OCI-LY1 (cell line): ENCODE results near the gene ADPGK.
"Not testable (repeated sequence)": the region's sequence is repeated elsewhere in the genome, so short reads cannot be mapped to it uniquely, and the experiment has no call there.

Source experiments
- H2AFZ ChIP-seq: fragments of 200-600 bp; sonication (generic), shearing (Covaris generic); 2 replicates; pipeline ENCODE4 v1.6.0; 2014; ENCODE audit warnings: antibody characterized with exemption, mild to moderate bottlenecking, low read length
- H3F3A ChIP-seq: fragments of 200-600 bp; sonication (generic), shearing (Covaris generic); 2 replicates; pipeline ENCODE4 v1.6.0; 2014; ENCODE audit warnings: mild to moderate bottlenecking, antibody characterized with exemption, low read length, moderate library complexity; ENCODE audit not compliant: insufficient read depth
- H3K27ac ChIP-seq: fragments of 200-600 bp; sonication (generic); 2 replicates; pipeline ENCODE4 v1.5.1; 2014; ENCODE audit warnings: low read length, mixed run types, mild to moderate bottlenecking, low read depth; ENCODE audit not compliant: poor library complexity, severe bottlenecking
- H3K27me3 ChIP-seq: fragments of 200-600 bp; sonication (generic); 2 replicates; pipeline ENCODE4 v1.6.0; 2014; ENCODE audit warnings: antibody characterized with exemption, mild to moderate bottlenecking, low read length, moderate library complexity; ENCODE audit not compliant: insufficient read depth
- H3K36me3 ChIP-seq: fragments of 200-600 bp; sonication (generic); 2 replicates; pipeline ENCODE4 v1.6.1; 2014; ENCODE audit warnings: mild to moderate bottlenecking, antibody characterized with exemption, low read length, moderate library complexity, mixed read lengths; ENCODE audit not compliant: insufficient read depth
- H3K4me1 ChIP-seq: fragments of 200-600 bp; sonication (generic); 2 replicates; pipeline ENCODE4 v1.5.1; 2014; ENCODE audit warnings: mild to moderate bottlenecking, low read length, moderate library complexity; ENCODE audit not compliant: insufficient read depth, severe bottlenecking
- H3K4me2 ChIP-seq: fragments of 200-600 bp; sonication (generic), shearing (Covaris generic); 2 replicates; pipeline ENCODE4 v1.6.1; 2014; ENCODE audit warnings: low read length
- H3K4me3 ChIP-seq: fragments of 200-600 bp; sonication (generic); 2 replicates; pipeline ENCODE4 v1.5.1; 2014; ENCODE audit warnings: low read length, low read depth, mild to moderate bottlenecking, mixed read lengths; ENCODE audit not compliant: poor library complexity, severe bottlenecking
- H3K79me2 ChIP-seq: fragments of 200-600 bp; shearing (Covaris generic); 2 replicates; pipeline ENCODE4 v1.6.1; 2016; ENCODE audit warnings: mixed run types, low read length, mixed read lengths; ENCODE audit not compliant: insufficient read depth
- H3K9ac ChIP-seq: fragments of 200-600 bp; sonication (generic), shearing (Covaris generic); 2 replicates; pipeline ENCODE4 v1.6.1; 2014; ENCODE audit warnings: mild to moderate bottlenecking, low read length, mixed read lengths
- H3K9me2 ChIP-seq: fragments of 200-600 bp; sonication (generic), shearing (Covaris generic); 2 replicates; pipeline ENCODE4 v1.6.1; 2014; ENCODE audit warnings: low read depth, mild to moderate bottlenecking, low read length, mixed read lengths
- H3K9me3 ChIP-seq: fragments of 200-600 bp; shearing (Covaris generic); 2 replicates; pipeline ENCODE4 v1.6.1; 2014; ENCODE audit warnings: low read length, mixed read lengths
- H4K20me1 ChIP-seq: fragments of 200-600 bp; sonication (generic), shearing (Covaris generic); 2 replicates; pipeline ENCODE4 v1.6.0; 2016; ENCODE audit warnings: mild to moderate bottlenecking, low read length; ENCODE audit not compliant: insufficient read depth
- EZH2 ChIP-seq: fragments of 200-600 bp; sonication (generic), shearing (Covaris generic); IDR thresholded peaks from 2 replicates; pipeline ENCODE4 v1.8.0; 2017; ENCODE audit warnings: borderline replicate concordance, mixed run types, mild to moderate bottlenecking, antibody characterized with exemption, low read length, moderate library complexity, mixed read lengths
- TF ChIP-seq, protein P1 (sequence below): fragments of 200-600 bp; sonication (generic), shearing (Covaris generic); IDR thresholded peaks from 2 replicates; pipeline ENCODE4 v1.5.1; 2017; ENCODE audit warnings: mild to moderate bottlenecking, antibody characterized with exemption, low read length, moderate library complexity, mixed read lengths

Gene ADPGK

DNA sequence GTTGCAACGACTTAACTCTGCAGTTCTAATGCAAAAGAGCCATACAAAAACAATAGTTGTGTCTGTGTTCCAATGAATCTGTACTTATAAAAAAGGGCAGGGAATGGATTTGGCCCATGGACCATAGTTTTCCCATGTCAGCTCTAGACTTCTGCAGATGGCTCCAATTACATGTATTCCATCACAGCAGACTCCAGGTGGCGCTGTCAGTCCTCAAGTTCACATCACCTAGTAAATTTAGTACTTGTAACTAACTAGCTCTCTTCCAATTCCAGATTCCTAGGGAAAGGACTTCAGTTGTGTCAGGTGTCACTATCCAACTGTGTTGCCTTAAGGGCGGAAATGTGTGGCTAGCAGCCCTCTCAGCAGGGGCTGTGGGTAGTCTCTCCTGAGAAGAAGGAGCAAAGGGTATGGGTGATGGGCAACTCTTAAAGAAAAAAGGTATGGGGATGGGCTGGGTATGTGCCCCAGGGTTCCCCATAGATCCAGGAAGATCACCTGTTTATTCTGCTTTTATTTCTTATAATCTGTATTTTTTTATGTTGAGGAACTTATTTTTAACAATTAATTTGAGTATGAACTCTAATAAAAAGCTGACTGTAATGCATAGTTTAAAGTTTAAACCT is 61.4 kb downstream of the ADPGK start:
- Histone ChIP-seq H3K4me3 (no peak overlapping the region), H3K9ac (no peak overlapping the region)
- TF ChIP-seq EZH2, result no peak
- TF ChIP-seq, protein P1, sequence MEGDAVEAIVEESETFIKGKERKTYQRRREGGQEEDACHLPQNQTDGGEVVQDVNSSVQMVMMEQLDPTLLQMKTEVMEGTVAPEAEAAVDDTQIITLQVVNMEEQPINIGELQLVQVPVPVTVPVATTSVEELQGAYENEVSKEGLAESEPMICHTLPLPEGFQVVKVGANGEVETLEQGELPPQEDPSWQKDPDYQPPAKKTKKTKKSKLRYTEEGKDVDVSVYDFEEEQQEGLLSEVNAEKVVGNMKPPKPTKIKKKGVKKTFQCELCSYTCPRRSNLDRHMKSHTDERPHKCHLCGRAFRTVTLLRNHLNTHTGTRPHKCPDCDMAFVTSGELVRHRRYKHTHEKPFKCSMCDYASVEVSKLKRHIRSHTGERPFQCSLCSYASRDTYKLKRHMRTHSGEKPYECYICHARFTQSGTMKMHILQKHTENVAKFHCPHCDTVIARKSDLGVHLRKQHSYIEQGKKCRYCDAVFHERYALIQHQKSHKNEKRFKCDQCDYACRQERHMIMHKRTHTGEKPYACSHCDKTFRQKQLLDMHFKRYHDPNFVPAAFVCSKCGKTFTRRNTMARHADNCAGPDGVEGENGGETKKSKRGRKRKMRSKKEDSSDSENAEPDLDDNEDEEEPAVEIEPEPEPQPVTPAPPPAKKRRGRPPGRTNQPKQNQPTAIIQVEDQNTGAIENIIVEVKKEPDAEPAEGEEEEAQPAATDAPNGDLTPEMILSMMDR, result peak; percentile 88

DNA sequence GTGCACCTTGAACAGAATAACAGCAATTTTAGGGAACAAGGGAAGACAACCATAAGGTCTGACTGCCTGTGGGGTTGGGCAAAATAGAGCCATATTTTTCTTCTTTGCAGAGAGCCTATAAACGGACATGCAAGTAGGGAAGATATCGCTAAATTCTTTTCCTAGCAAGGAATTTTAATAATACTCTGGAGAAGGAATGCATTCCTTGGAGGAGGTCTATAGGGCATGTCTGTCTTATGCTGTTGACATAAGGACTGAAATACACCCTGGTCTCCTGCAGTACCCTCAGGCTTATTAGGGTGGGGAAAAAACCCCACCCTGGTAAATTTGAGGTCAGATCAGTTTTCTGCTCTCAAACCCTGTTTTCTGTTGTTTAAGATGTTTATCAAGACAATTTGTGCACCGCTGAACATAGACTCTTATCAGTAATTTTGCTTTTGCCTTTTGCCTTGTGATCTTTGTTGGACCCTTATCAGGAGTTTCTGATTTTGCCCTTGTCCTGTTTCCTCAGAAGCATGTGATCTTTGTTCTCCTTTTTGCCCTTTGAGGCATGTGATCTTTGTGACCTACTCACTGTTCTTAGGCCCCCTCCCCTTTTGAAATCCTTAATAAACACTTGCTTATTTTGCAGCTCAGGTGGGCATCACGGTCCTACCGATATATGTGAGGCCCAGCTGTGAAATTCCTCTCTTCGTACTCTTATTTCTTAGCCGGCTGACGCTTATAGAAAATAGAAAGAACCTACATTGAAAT is 74.8 kb downstream of the ADPGK start:
- not testable (repeated sequence) for H2AFZ ChIP-seq, H4K20me1 ChIP-seq, H3K4me2 ChIP-seq, H3K4me3 ChIP-seq, H3K36me3 ChIP-seq, H3K9ac ChIP-seq, H3K27me3 ChIP-seq, H3K79me2 ChIP-seq, H3K27ac ChIP-seq, H3K9me2 ChIP-seq, H3K4me1 ChIP-seq, H3K9me3 ChIP-seq, H3F3A ChIP-seq

More for the DNA sequence above, 61.4 kb downstream of the ADPGK start:
- no peak overlapping the region for H3K4me2 ChIP-seq
- H3K27me3 ChIP-seq, result no peaks in the 10 kb centered on the region
- no peak overlapping the region for H3K27ac ChIP-seq
- no peaks in the 10 kb centered on the region for H3K4me1 ChIP-seq
- no peaks in the 10 kb centered on the region for H3K9me2 ChIP-seq
- peaks cover 11% of the 10 kb centered on the region; the same call in 1 of the 2 replicates for H3K36me3 ChIP-seq
- H3F3A ChIP-seq, result no peaks in the 10 kb centered on the region
- H3K79me2 ChIP-seq, result no peaks in the 10 kb centered on the region
- no peaks in the 10 kb centered on the region for H3K9me3 ChIP-seq
- no peaks in the 10 kb centered on the region for H4K20me1 ChIP-seq
- no peak overlapping the region for H2AFZ ChIP-seq

DNA sequence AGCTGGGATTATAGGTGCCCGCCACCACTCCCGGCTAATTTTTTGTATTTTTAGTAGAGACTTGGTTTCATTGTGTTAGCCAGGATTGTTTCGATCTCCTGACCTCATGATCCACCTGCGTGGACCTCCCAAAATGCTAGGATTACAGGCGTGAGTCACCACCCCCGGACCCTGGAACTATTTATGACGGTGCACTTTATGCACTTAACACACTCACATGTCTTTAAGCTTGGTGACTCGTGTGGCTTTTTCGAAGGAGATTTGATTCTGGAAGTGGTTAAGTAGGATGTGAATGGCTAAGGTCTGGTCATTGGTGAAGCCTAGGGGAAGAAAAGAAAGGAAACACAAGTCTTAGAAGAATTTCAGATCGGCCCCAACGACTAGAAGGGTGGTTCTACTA is 77.3 kb downstream of the ADPGK start:
- no peak overlapping the region for H3K9ac ChIP-seq
- no peaks in the 10 kb centered on the region for H3K4me1 ChIP-seq
- H3K27ac ChIP-seq, result no peak overlapping the region
- H3K27me3 ChIP-seq, result no peaks in the 10 kb centered on the region
- H2AFZ ChIP-seq, result no peak overlapping the region
- no peaks in the 10 kb centered on the region for H3F3A ChIP-seq
- TF ChIP-seq, protein P1, result no peak
- TF ChIP-seq EZH2, result no peak
- no peaks in the 10 kb centered on the region for H3K79me2 ChIP-seq
- H3K4me2 ChIP-seq, result no peak overlapping the region
- H3K4me3 ChIP-seq, result no peak overlapping the region
- no peaks in the 10 kb centered on the region for H4K20me1 ChIP-seq
- no peaks in the 10 kb centered on the region for H3K9me3 ChIP-seq
- H3K9me2 ChIP-seq, result no peaks in the 10 kb centered on the region
- no peaks in the 10 kb centered on the region for H3K36me3 ChIP-seq
